A673 (cell line): ENCODE results near the gene FDXR.

Source experiments
- EZH2 ChIP-seq: fragments of 200-600 bp; sonication (generic); IDR thresholded peaks from 2 replicates; pipeline ENCODE4 v1.6.1; 2017; ENCODE audit warnings: borderline replicate concordance, low read depth, mild to moderate bottlenecking, mixed read lengths, antibody characterized with exemption, low read length; ENCODE audit not compliant: poor library complexity, severe bottlenecking
- TF ChIP-seq, protein P1 (sequence below): fragments of 300-800, 200-600 bp; sonication (generic); conservative IDR thresholded peaks from 2 replicates; pipeline ENCODE4 v1.5.1; 2017; ENCODE audit warnings: low read depth, mild to moderate bottlenecking, antibody characterized with exemption, low read length, moderate library complexity, mixed read lengths

DNA sequence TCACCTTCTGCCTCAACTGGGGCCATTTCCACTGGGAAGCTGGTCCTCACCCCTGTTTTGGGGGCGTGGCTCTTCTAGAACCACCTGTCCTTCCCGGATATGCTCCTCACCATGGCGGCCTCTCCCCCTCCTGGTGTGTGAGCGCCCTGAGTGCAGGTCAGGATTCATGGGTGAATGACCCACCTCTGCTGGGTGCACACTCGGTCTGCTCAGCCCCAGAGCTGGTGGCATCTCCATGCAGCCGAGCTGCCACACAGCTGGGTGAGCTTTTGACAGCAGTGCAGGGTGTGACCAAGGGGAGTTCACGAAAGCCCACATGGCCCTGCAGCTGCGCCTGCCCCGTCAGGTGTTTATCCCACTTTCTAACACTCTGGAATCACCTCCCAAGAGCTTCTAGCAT is 40.4 kb downstream of the FDXR start:
- TF ChIP-seq, protein P1, sequence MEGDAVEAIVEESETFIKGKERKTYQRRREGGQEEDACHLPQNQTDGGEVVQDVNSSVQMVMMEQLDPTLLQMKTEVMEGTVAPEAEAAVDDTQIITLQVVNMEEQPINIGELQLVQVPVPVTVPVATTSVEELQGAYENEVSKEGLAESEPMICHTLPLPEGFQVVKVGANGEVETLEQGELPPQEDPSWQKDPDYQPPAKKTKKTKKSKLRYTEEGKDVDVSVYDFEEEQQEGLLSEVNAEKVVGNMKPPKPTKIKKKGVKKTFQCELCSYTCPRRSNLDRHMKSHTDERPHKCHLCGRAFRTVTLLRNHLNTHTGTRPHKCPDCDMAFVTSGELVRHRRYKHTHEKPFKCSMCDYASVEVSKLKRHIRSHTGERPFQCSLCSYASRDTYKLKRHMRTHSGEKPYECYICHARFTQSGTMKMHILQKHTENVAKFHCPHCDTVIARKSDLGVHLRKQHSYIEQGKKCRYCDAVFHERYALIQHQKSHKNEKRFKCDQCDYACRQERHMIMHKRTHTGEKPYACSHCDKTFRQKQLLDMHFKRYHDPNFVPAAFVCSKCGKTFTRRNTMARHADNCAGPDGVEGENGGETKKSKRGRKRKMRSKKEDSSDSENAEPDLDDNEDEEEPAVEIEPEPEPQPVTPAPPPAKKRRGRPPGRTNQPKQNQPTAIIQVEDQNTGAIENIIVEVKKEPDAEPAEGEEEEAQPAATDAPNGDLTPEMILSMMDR = no peak
- TF ChIP-seq EZH2 = no peak
